Upper lobe of right lung (tissue), 1 donor: ENCODE measurements around the gene XPR1. TPM values are rescaled to one million over a fixed set of nuclear protein-coding genes. Genes with fewer than 3 reads are reported as not detected.
"Not testable (repeated sequence)": the region's sequence is repeated elsewhere in the genome, so short reads cannot be mapped to it uniquely, and the experiment has no call there.

Experiments used
- ATAC-seq: fragments of 200-7000 bp; cut with Tn5 transposase; one replicate; pipeline ENCODE4 v1.9.1; 2020; ENCODE audit warnings: mild to moderate bottlenecking, moderate library complexity
- DNase-seq: peaks from one replicate; pipeline ENCODE4 v3.0.0-alpha.2; 2020
- H3K27ac ChIP-seq: fragments of 200-600 bp; one replicate; pipeline ENCODE4 v1.8.0; 2022
- H3K27me3 ChIP-seq: fragments of 200-600 bp; one replicate; pipeline ENCODE4 v1.8.0; 2022; ENCODE audit warnings: mild to moderate bottlenecking
- H3K36me3 ChIP-seq: fragments of 200-600 bp; one replicate; pipeline ENCODE4 v1.8.0; 2022
- H3K4me1 ChIP-seq: fragments of 200-600 bp; one replicate; pipeline ENCODE4 v1.8.0; 2022
- H3K4me3 ChIP-seq: fragments of 200-600 bp; one replicate; pipeline ENCODE4 v1.8.0; 2022; ENCODE audit warnings: mild to moderate bottlenecking
- H3K9me3 ChIP-seq: fragments of 200-600 bp; one replicate; pipeline ENCODE4 v1.8.0; 2022
- CTCF ChIP-seq: fragments of 200-600 bp; IDR thresholded peaks from one replicate; pipeline ENCODE4 v1.8.0; 2022; ENCODE audit warnings: antibody characterized with exemption
- intact Hi-C: fragments of 100-400 bp; cut with DNase I; formaldehyde crosslinking; loops from one replicate; pipeline ENCODE4 v1.11.0; 2022
- total RNA-seq: library from RNA; stranded (reverse); fragmentation: NEBNext Ultra II Directional; extraction: Animal tissue kit (Norgen Biotek cat#: 25700); gene quantifications from one replicate; pipeline ENCODE4 v1.2.1, GENCODE V29; 2021
- donor health status: DM: no; HTN: yes; CAD: no; lungs with severe emphysema.

Gene XPR1
- total RNA-seq, 1 donor from 2014 or later, result 23.5 TPM

GRCh38 chr1:180640531-180640949 is 8.7 kb downstream of the XPR1 start:
- no peak for DNase-seq
- no peaks in the 10 kb centered on the region for H3K4me1 ChIP-seq

GRCh38 chr1:180641662-180642061 is 9.8 kb downstream of the XPR1 start:
- no peak for TF ChIP-seq CTCF
- intact Hi-C loops, result no loop called here
- H3K27ac ChIP-seq, result no peak overlapping the region
- ATAC-seq, result no peak
- no peaks in the 10 kb centered on the region for H3K27me3 ChIP-seq
- H3K9me3 ChIP-seq, result no peaks in the 10 kb centered on the region
- H3K4me3 ChIP-seq, result no peak overlapping the region
- no peaks in the 10 kb centered on the region for H3K36me3 ChIP-seq
- DNase-seq, result no peak
- no peaks in the 10 kb centered on the region for H3K4me1 ChIP-seq

More at GRCh38 chr1:180640531-180640949, 8.7 kb downstream of the XPR1 start:
- Histone ChIP-seq H3K36me3 (no peaks in the 10 kb centered on the region), H3K27ac (no peak overlapping the region), H3K27me3 (no peaks in the 10 kb centered on the region), H3K4me3 (no peak overlapping the region), H3K9me3 (no peaks in the 10 kb centered on the region)
- ATAC-seq, result no peak
- intact Hi-C loops, result no loop called here
- no peak for TF ChIP-seq CTCF

GRCh38 chr1:180642781-180643180 is 11.0 kb downstream of the XPR1 start:
- no peak for ATAC-seq
- Histone ChIP-seq H3K36me3 (no peaks in the 10 kb centered on the region), H3K9me3 (no peaks in the 10 kb centered on the region), H3K27me3 (no peaks in the 10 kb centered on the region), H3K4me1 (no peaks in the 10 kb centered on the region), H3K4me3 (no peak overlapping the region), H3K27ac (no peak overlapping the region)
- TF ChIP-seq CTCF, result no peak
- DNase-seq, result no peak
- intact Hi-C loops, result no loop called here

- H3K27ac ChIP-seq, result no peak overlapping the region
- H3K4me3 ChIP-seq, result no peak overlapping the region
- H3K4me1 ChIP-seq, result no peaks in the 10 kb centered on the region
- intact Hi-C loops, result no loop called here
- H3K27me3 ChIP-seq, result no peaks in the 10 kb centered on the region
- no peaks in the 10 kb centered on the region for H3K36me3 ChIP-seq
- DNase-seq, result no peak
- no peak for ATAC-seq
- H3K9me3 ChIP-seq, result no peaks in the 10 kb centered on the region
- no peak for TF ChIP-seq CTCF
Observed at GRCh38 chr1:180643693-180644092, 11.9 kb downstream of the XPR1 start.

- H3K9me3 ChIP-seq, result no peaks in the 10 kb centered on the region
- no peak for TF ChIP-seq CTCF
- H3K27ac ChIP-seq, result no peak overlapping the region
- DNase-seq (no peak), ATAC-seq (no peak)
- H3K36me3 ChIP-seq, result no peaks in the 10 kb centered on the region
- H3K27me3 ChIP-seq, result no peaks in the 10 kb centered on the region
- intact Hi-C loops, result no loop called here
- no peak overlapping the region for H3K4me3 ChIP-seq
- no peaks in the 10 kb centered on the region for H3K4me1 ChIP-seq
Observed at GRCh38 chr1:180644526-180645192, 12.8 kb downstream of the XPR1 start.

GRCh38 chr1:180645261-180645660 is 13.4 kb downstream of the XPR1 start:
- ATAC-seq, DNase-seq, H3K9me3 ChIP-seq, H3K27ac ChIP-seq, intact Hi-C loops, H3K27me3 ChIP-seq, H3K36me3 ChIP-seq, H3K4me1 ChIP-seq, H3K4me3 ChIP-seq: not testable (repeated sequence)
